ENCODE data around the gene LRRC8A. TPM values are rescaled to one million over a fixed set of nuclear protein-coding genes. Genes with fewer than 3 reads are reported as not detected.
"Not testable (repeated sequence)": the region's sequence is repeated elsewhere in the genome, so short reads cannot be mapped to it uniquely, and the experiment has no call there.

The LRRC8A gene
- total and polyA plus RNA-seq, 2 of the 13 experiments (the other 11 are each of a cell fraction or from before 2014, with no cell fraction given) = 16.1 to 40.6 TPM

GRCh38 chr9:128841694-128842492 lies 40.0 kb upstream of the LRRC8A start:
- 0 out of 2 replicates have a peak overlapping the region, but pooled peaks have one; percentile 5 for H3K9ac ChIP-seq (ENCODE audit: insufficient read depth, low read depth, low read length)
- no peak overlapping the region for H3K4me2 ChIP-seq (ENCODE audit: low read depth, low read length)
- H3K4me1 ChIP-seq (ENCODE audit: insufficient read depth, low read length) = peaks cover 87% of the 10 kb centered on the region
- ChIA-PET POLR2A (interaction anchor here (1.9 kb wide), 1 partner anchor 12 kb away, joined by 7 read pairs; the partner anchor contains the start of gene SPOUT1), CTCF (ENCODE audit: low intra/inter-chr PET ratio, low total read pairs) (no interaction called here)
- peaks cover 5% of the 10 kb centered on the region for H3K79me2 ChIP-seq (ENCODE audit: insufficient read depth, low read length)
- no peak overlapping the region for H3K4me3 ChIP-seq (replicated peaks in 1 of 3; ENCODE audit: insufficient read depth in 1 of 3, low read depth in 2 of 3, low read length in 3 of 3)
- TF ChIP-seq ZFP36 (IDR thresholded peaks at IDR 0.05; ENCODE audit: borderline replicate concordance, low read depth, low read length, partially characterized antibody) (peak; percentile 56), FOXA1 (IDR thresholded peaks at IDR 0.05) (no peak), FOXA1 (CRISPR knock-in tag; IDR thresholded peaks at IDR 0.05) (peak; percentile 24; the same call in 1 of the 2 replicates), HINFP (CRISPR knock-in tag; IDR thresholded peaks at IDR 0.05; ENCODE audit: low read depth) (no peak), NCOA2 (CRISPR knock-in tag; IDR thresholded peaks at IDR 0.05) (0 out of 2 replicates have a peak, but pooled peaks have one; percentile 51), NR2F6 (IDR thresholded peaks at IDR 0.05) (0 out of 2 replicates have a peak, but pooled peaks have one; percentile 16), NR2F6 (CRISPR knock-in tag; IDR thresholded peaks at IDR 0.05) (peak; percentile 32; the same call in 1 of the 2 replicates), CEBPB (IDR thresholded peaks at IDR 0.05; ENCODE audit: borderline replicate concordance, low read depth, low read length) (peak; percentile 28; the same call in 1 of the 2 replicates), ZNF724P (CRISPR knock-in tag; IDR thresholded peaks at IDR 0.05; ENCODE audit: borderline replicate concordance) (no peak), CEBPG (CRISPR knock-in tag; IDR thresholded peaks at IDR 0.05) (0 out of 2 replicates have a peak, but pooled peaks have one; percentile 36), SIX4 (CRISPR knock-in tag; IDR thresholded peaks at IDR 0.05) (peak; percentile 73), SOX13 (IDR thresholded peaks at IDR 0.05) (0 out of 2 replicates have a peak, but pooled peaks have one; percentile 23), SOX13 (CRISPR knock-in tag; conservative IDR thresholded peaks at IDR 0.05 in 1 of 2, IDR thresholded peaks at IDR 0.05 in 1 of 2) (no peak; a peak in 1 of 4 replicates)
- TF ChIP-seq, protein P1, sequence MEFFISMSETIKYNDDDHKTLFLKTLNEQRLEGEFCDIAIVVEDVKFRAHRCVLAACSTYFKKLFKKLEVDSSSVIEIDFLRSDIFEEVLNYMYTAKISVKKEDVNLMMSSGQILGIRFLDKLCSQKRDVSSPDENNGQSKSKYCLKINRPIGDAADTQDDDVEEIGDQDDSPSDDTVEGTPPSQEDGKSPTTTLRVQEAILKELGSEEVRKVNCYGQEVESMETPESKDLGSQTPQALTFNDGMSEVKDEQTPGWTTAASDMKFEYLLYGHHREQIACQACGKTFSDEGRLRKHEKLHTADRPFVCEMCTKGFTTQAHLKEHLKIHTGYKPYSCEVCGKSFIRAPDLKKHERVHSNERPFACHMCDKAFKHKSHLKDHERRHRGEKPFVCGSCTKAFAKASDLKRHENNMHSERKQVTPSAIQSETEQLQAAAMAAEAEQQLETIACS (CRISPR knock-in tag; IDR thresholded peaks at IDR 0.05) = no peak
- DNase-seq (ENCODE audit: low spot score) (peak; percentile 30), FAIRE-seq (no peak), ATAC-seq (no peak)
- 73% methylated on average over 12 of the region's 12 CpGs for WGBS (ENCODE audit: low lambda C conversion rate)
- in situ Hi-C loops (cut with HindIII; ENCODE audit: extremely low pct_ligation_motif_present, low pct_unique_long_range_greater_than_20kb) (no loop called here), intact Hi-C loops (cut with micrococcal nuclease; ENCODE audit: unreplicated experiment) (no loop called here)
- H3K27me3 ChIP-seq (ENCODE audit: control insufficient read depth in 1 of 2, insufficient read depth in 2 of 2, low read length in 2 of 2) = no peaks in the 10 kb centered on the region
- H2AFZ ChIP-seq (ENCODE audit: low read length) = no peak overlapping the region
- no peaks in the 10 kb centered on the region for H3K9me3 ChIP-seq (ENCODE audit: low read length)
- BruUV-seq (replicated peaks) = no TSS peak
- peaks cover 10% of the 10 kb centered on the region; the same call in 1 of the 2 replicates for H4K20me1 ChIP-seq (ENCODE audit: insufficient read depth, low read length)
- peak overlapping the region; percentile 58 for H3K27ac ChIP-seq (ENCODE audit: extremely low read length, insufficient read depth, low read length)
- peaks cover 2 to 18% of the 10 kb centered on the region in 2 experiments for H3K36me3 ChIP-seq (replicated peaks in 1 of 2; ENCODE audit: control insufficient read depth in 1 of 2, insufficient read depth in 2 of 2, low read length in 2 of 2)

DNA sequence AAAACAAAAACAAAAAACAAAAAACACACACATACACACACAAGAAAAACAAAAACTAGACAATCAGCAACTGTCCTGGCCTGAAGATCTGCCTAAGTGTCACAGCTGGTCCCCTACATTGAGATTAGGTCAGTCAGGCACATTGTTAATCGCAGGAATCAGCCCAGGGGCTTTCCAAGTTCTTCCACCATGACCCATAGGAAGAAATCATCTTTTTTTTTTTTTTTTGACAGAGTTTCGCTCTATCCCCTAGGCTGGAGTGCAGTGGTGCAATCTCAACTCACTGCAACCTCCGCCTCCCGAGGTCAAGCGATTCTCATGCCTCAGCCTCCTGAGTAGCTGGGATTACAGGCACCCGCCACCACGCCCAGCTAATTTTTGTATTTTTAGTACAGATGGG lies 38.8 kb upstream of the LRRC8A start:
- H3K79me2 ChIP-seq (ENCODE audit: insufficient read depth, low read length) = peaks cover 14% of the 10 kb centered on the region
- POLR2A ChIA-PET = interaction anchor here (1.6 kb wide), 1 partner anchor 14 kb away, joined by 5 read pairs; the partner anchor contains the start of gene SPOUT1
- H3K9me3 ChIP-seq (ENCODE audit: low read length); H3K27ac ChIP-seq (ENCODE audit: extremely low read length, insufficient read depth, low read length); H3K9ac ChIP-seq (ENCODE audit: insufficient read depth, low read depth, low read length); H3K4me2 ChIP-seq (ENCODE audit: low read depth, low read length); CTCF ChIA-PET (ENCODE audit: low intra/inter-chr PET ratio, low total read pairs); H3K4me3 ChIP-seq (replicated peaks in 1 of 3; ENCODE audit: insufficient read depth in 1 of 3, low read depth in 2 of 3, low read length in 3 of 3); DNase-seq (ENCODE audit: low spot score); FAIRE-seq; intact Hi-C loops (cut with micrococcal nuclease; ENCODE audit: unreplicated experiment); in situ Hi-C loops (cut with HindIII; ENCODE audit: extremely low pct_ligation_motif_present, low pct_unique_long_range_greater_than_20kb); H3K27me3 ChIP-seq (ENCODE audit: control insufficient read depth in 1 of 2, insufficient read depth in 2 of 2, low read length in 2 of 2); BruUV-seq (replicated peaks); ATAC-seq; H2AFZ ChIP-seq (ENCODE audit: low read length): not testable (repeated sequence)
- WGBS (ENCODE audit: low lambda C conversion rate) = 98% methylated on average over 7 of the region's 7 CpGs
- peaks cover 10% of the 10 kb centered on the region; the same call in 1 of the 2 replicates for H4K20me1 ChIP-seq (ENCODE audit: insufficient read depth, low read length)
- H3K36me3 ChIP-seq (replicated peaks in 1 of 2; ENCODE audit: control insufficient read depth in 1 of 2, insufficient read depth in 2 of 2, low read length in 2 of 2) = peaks cover 2 to 13% of the 10 kb centered on the region in 2 experiments
- H3K4me1 ChIP-seq (ENCODE audit: insufficient read depth, low read length) = peaks cover 81% of the 10 kb centered on the region
